Vagina (tissue), 2 donors: Measurements from ENCODE around the gene TGOLN2. TPM values are rescaled to one million over a fixed set of nuclear protein-coding genes. Genes with fewer than 3 reads are reported as not detected.
"Not testable (repeated sequence)": the region's sequence is repeated elsewhere in the genome, so short reads cannot be mapped to it uniquely, and the experiment has no call there.

Experiments used
- DNase-seq, 2 donors: peaks; one replicate each; pipeline ENCODE4 v3.0.0-alpha.2; 2017; ENCODE audit errors: extremely low spot score in 2 of 2
- H3K27ac ChIP-seq: fragments of 200-600 bp; sonication (generic); one replicate; pipeline ENCODE4 v1.5.1; 2019
- H3K27me3 ChIP-seq: fragments of 200-600 bp; sonication (generic); one replicate; pipeline ENCODE4 v1.5.1; 2019
- H3K36me3 ChIP-seq, 2 donors: fragments of 200-600 bp; sonication (generic); one replicate each; pipeline ENCODE4 v1.5.1; 2017 to 2019
- H3K4me1 ChIP-seq: fragments of 200-600 bp; sonication (generic); one replicate; pipeline ENCODE4 v1.5.1; 2019
- H3K4me3 ChIP-seq, 2 donors: fragments of 200-600 bp; sonication (generic); 1 replicate in 1 of 2; 2 replicates in 1 of 2; pipeline ENCODE4 v1.5.1; 2016 to 2019
- H3K9me3 ChIP-seq: fragments of 200-600 bp; sonication (generic); one replicate; pipeline ENCODE4 v1.5.1; 2019
- CTCF ChIP-seq, 3 experiments: fragments of 450-650 bp in 2 of 3; fragments of 200-600 bp in 1 of 3; sonication (generic) in 1 of 3; IDR thresholded peaks; one replicate each; pipeline ENCODE4 v1.5.1; 2017 to 2019; ENCODE audit warnings: antibody characterized with exemption in 3 of 3, mild to moderate bottlenecking in 2 of 3, moderate library complexity in 2 of 3
- POLR2A ChIP-seq, 2 donors: fragments of 450-650 bp; IDR thresholded peaks; one replicate each; pipeline ENCODE4 v1.6.1; 2017; ENCODE audit warnings: antibody characterized with exemption in 2 of 2, mild to moderate bottlenecking in 2 of 2, moderate library complexity in 2 of 2
- POLR2AphosphoS5 ChIP-seq, 2 donors: sonication (generic); formaldehyde crosslinking; IDR thresholded peaks; one replicate each; pipeline ENCODE4 v1.9.0; 2017; ENCODE audit warnings: antibody characterized with exemption in 2 of 2, mild to moderate bottlenecking in 2 of 2, low read depth in 1 of 2; ENCODE audit not compliant: insufficient read depth in 1 of 2
- intact Hi-C: fragments of 100-400 bp; cut with DNase I; formaldehyde crosslinking; loops from one replicate; pipeline ENCODE4 v1.15.1; 2023
- total RNA-seq: library from RNA; depleted of rRNA; stranded (reverse); fragments of >200 nt; gene quantifications from one replicate; pipeline ENCODE4 v1.2.3, GENCODE V29; 2016

The TGOLN2 gene
- total RNA-seq, 1 donor from 2014 or later: 96.0 TPM

GRCh38 chr2:85347599-85347998 lies 19.8 kb upstream of the TGOLN2 start:
- no peak overlapping the region for H3K4me3 ChIP-seq
- no peak overlapping the region for H3K27ac ChIP-seq
- H3K4me1 ChIP-seq: peaks cover 6% of the 10 kb centered on the region
- TF ChIP-seq POLR2AphosphoS5 (IDR thresholded peaks at IDR 0.05; ENCODE audit: insufficient read depth in 1 of 2, low read depth in 1 of 2): no peak
- TF ChIP-seq POLR2A (IDR thresholded peaks at IDR 0.05): no peak
- TF ChIP-seq CTCF (IDR thresholded peaks at IDR 0.05): no peak
- peaks cover 0 to 54% of the 10 kb centered on the region in 2 donors for H3K36me3 ChIP-seq
- H3K9me3 ChIP-seq: no peaks in the 10 kb centered on the region
- intact Hi-C loops: no loop called here
- no peak for DNase-seq
- no peaks in the 10 kb centered on the region for H3K27me3 ChIP-seq

- H3K36me3 ChIP-seq: peaks cover 0 to 34% of the 10 kb centered on the region in 2 donors
These were observed 16.7 kb upstream of the TGOLN2 start for GRCh38 chr2:85344356-85344954.

GRCh38 chr2:85343207-85343895 lies 15.6 kb upstream of the TGOLN2 start:
- peaks cover 0 to 29% of the 10 kb centered on the region in 2 donors for H3K36me3 ChIP-seq
- H3K4me1 ChIP-seq, intact Hi-C loops, H3K4me3 ChIP-seq, DNase-seq, H3K27ac ChIP-seq, H3K9me3 ChIP-seq, H3K27me3 ChIP-seq: not testable (repeated sequence)

More at GRCh38 chr2:85344356-85344954, 16.7 kb upstream of the TGOLN2 start:
- Histone ChIP-seq H3K27me3 (no peaks in the 10 kb centered on the region), H3K4me1 (no peaks in the 10 kb centered on the region), H3K9me3 (no peaks in the 10 kb centered on the region), H3K27ac (no peak overlapping the region), H3K4me3 (no peak overlapping the region)
- intact Hi-C loops: no loop called here
- TF ChIP-seq CTCF (IDR thresholded peaks at IDR 0.05) (no peak), POLR2A (IDR thresholded peaks at IDR 0.05) (no peak), POLR2AphosphoS5 (IDR thresholded peaks at IDR 0.05; ENCODE audit: insufficient read depth in 1 of 2, low read depth in 1 of 2) (no peak)
- no peak for DNase-seq

- Histone ChIP-seq H3K36me3 (peaks cover 0 to 25% of the 10 kb centered on the region in 2 donors), H3K4me1 (no peaks in the 10 kb centered on the region), H3K4me3 (no peak overlapping the region), H3K27ac (no peak overlapping the region), H3K27me3 (no peaks in the 10 kb centered on the region), H3K9me3 (no peaks in the 10 kb centered on the region)
- TF ChIP-seq POLR2AphosphoS5 (IDR thresholded peaks at IDR 0.05; ENCODE audit: insufficient read depth in 1 of 2, low read depth in 1 of 2): no peak
- no peak for TF ChIP-seq CTCF (IDR thresholded peaks at IDR 0.05)
- TF ChIP-seq POLR2A (IDR thresholded peaks at IDR 0.05): no peak
- DNase-seq: no peak
- intact Hi-C loops: no loop called here
These were observed 14.4 kb upstream of the TGOLN2 start for GRCh38 chr2:85342156-85342555.

- no peak for DNase-seq
- Histone ChIP-seq H3K27ac (no peak overlapping the region), H3K27me3 (no peaks in the 10 kb centered on the region), H3K4me3 (no peak overlapping the region), H3K4me1 (no peaks in the 10 kb centered on the region), H3K36me3 (peaks cover 0 to 19% of the 10 kb centered on the region in 2 donors), H3K9me3 (no peaks in the 10 kb centered on the region)
- TF ChIP-seq CTCF (IDR thresholded peaks at IDR 0.05) (no peak), POLR2AphosphoS5 (IDR thresholded peaks at IDR 0.05; ENCODE audit: insufficient read depth in 1 of 2, low read depth in 1 of 2) (no peak), POLR2A (IDR thresholded peaks at IDR 0.05) (no peak)
- intact Hi-C loops: no loop called here
These were observed 13.7 kb upstream of the TGOLN2 start for GRCh38 chr2:85341269-85342029.
